Right lobe of liver (tissue), 4 donors: ENCODE results near the gene IFT43.

Source experiments
- CTCF ChIP-seq, 4 donors: fragments of 200-600 bp in 3 of 4; fragments of 450-650 bp in 1 of 4; IDR thresholded peaks; one replicate each; pipeline versions ENCODE4 v1.5.1 to v1.8.0; 2016 to 2022; ENCODE audit warnings: antibody characterized with exemption in 4 of 4, mild to moderate bottlenecking in 2 of 4
- POLR2A ChIP-seq: fragments of 450-650 bp; IDR thresholded peaks from one replicate; pipeline ENCODE4 v1.6.1; 2017; ENCODE audit warnings: antibody characterized with exemption, mild to moderate bottlenecking
- donor health status: DM: no; HTN: no; CAD: no.
- donor health status: DM: no; HTN: no; CAD: no.
- donor health status: DM: no; HTN: yes; CAD: no.

- TF ChIP-seq CTCF (IDR thresholded peaks at IDR 0.05) = no peak
- TF ChIP-seq POLR2A = no peak
Observed at GRCh38 chr14:76098916-76099675, 113.5 kb downstream of the IFT43 start.
